HEK293T (cell line): ENCODE data around the gene NUTM2A.
"Not testable (repeated sequence)": the region's sequence is repeated elsewhere in the genome, so short reads cannot be mapped to it uniquely, and the experiment has no call there.

Experiments used
- FOXM1 ChIP-seq: fragments of 450-650 bp; IDR thresholded peaks from 2 replicates; pipeline ENCODE4 v1.6.1; 2017; ENCODE audit warnings: mild to moderate bottlenecking, borderline replicate concordance
- ZNF384 ChIP-seq: fragments of 450-650 bp; IDR thresholded peaks from 2 replicates; pipeline ENCODE4 v1.6.1; 2016

GRCh38 chr10:87242192-87242591, 16.9 kb downstream of the NUTM2A start:
- not testable (repeated sequence) for TF ChIP-seq ZNF384, FOXM1
